HepG2 (cell line): ENCODE measurements around the gene P2RY2. TPM values are rescaled to one million over a fixed set of nuclear protein-coding genes. Genes with fewer than 3 reads are reported as not detected.

ENCODE experiments used
- ATAC-seq: fragments of 200-7000 bp; cut with Tn5 transposase; 3 replicates; pipeline ENCODE4 v1.9.1; 2020; ENCODE audit warnings: mild to moderate bottlenecking, moderate library complexity
- BruUV-seq: library from RNA; stranded (reverse); fragments of 400-500 nt; replicated peaks from 2 replicates; lab custom pipeline; 2021; lab: Mats Ljungman, UMichigan
- CTCF ChIA-PET: fragments of 300-600 bp; formaldehyde crosslinking; extraction: SDS; loops from one replicate; lab custom pipeline; 2021; ENCODE audit warnings: low total read pairs, inconsistent platforms, low intra/inter-chr PET ratio; lab: Yijun Ruan, JAX
- POLR2A ChIA-PET: fragments of 350-600 bp; sonication (Branson Sonifier 250); formaldehyde crosslinking; loops from one replicate; lab custom pipeline; 2020; ENCODE audit warnings: antibody characterized with exemption, inconsistent platforms; lab: Yijun Ruan, JAX
- DNase-seq: peaks from one replicate; pipeline ENCODE4 v3.0.0-alpha.2; 2015; ENCODE audit warnings: low spot score
- FAIRE-seq: peaks from 3 replicates; lab custom pipeline; 2011; peaks lifted over from hg19 to GRCh38; lab: Jason Lieb, UNC
- H2AFZ ChIP-seq: one replicate; pipeline ENCODE4 v1.6.1; 2011; ENCODE audit warnings: low read length, inconsistent platforms
- H3K27ac ChIP-seq: fragments of 300-600 bp; 3 replicates; pipeline ENCODE4 v1.8.0; 2011; ENCODE audit warnings: mixed run types, mild to moderate bottlenecking, mixed read lengths, low read length, inconsistent platforms; ENCODE audit not compliant: insufficient read depth; ENCODE audit errors: extremely low read length
- H3K27me3 ChIP-seq, 2 experiments: fragments of 200-600 bp in 1 of 2; 2 replicates in 1 of 2; 3 replicates in 1 of 2; pipeline versions ENCODE4 v1.6.0 to v1.8.0; 2011; ENCODE audit warnings: low read length in 2 of 2, mild to moderate bottlenecking in 2 of 2, moderate library complexity in 2 of 2, inconsistent platforms in 1 of 2; ENCODE audit not compliant: insufficient read depth in 2 of 2, control insufficient read depth in 1 of 2
- H3K36me3 ChIP-seq, 2 experiments: fragments of 200-600 bp in 1 of 2; replicated peaks in 1 of 2; 2 replicates in 1 of 2; 3 replicates in 1 of 2; pipeline versions ENCODE4 v1.5.1 to v1.8.0; 2011; ENCODE audit warnings: low read length in 2 of 2, inconsistent platforms in 1 of 2; ENCODE audit not compliant: insufficient read depth in 2 of 2, control insufficient read depth in 1 of 2
- H3K4me1 ChIP-seq: 2 replicates; pipeline ENCODE4 v1.5.1; 2012; ENCODE audit warnings: low read length, inconsistent platforms; ENCODE audit not compliant: insufficient read depth
- H3K4me2 ChIP-seq: 2 replicates; pipeline ENCODE4 v1.6.0; 2011; ENCODE audit warnings: low read depth, low read length, inconsistent platforms
- H3K4me3 ChIP-seq, 3 experiments: fragments of 200-600 bp in 1 of 3; sonication (generic), shearing (Covaris generic) in 1 of 3; replicated peaks in 1 of 3; 2 replicates each; pipeline ENCODE4 v1.5.1; 2011 to 2016; ENCODE audit warnings: low read length in 3 of 3, inconsistent platforms in 2 of 3, low read depth in 2 of 3, mild to moderate bottlenecking in 2 of 3, control low read depth in 1 of 3, mixed read lengths in 1 of 3; ENCODE audit not compliant: insufficient read depth in 1 of 3
- H3K79me2 ChIP-seq: one replicate; pipeline ENCODE4 v1.6.1; 2011; ENCODE audit warnings: low read length, inconsistent platforms; ENCODE audit not compliant: insufficient read depth
- H3K9ac ChIP-seq: 2 replicates; pipeline ENCODE4 v1.6.0; 2011; ENCODE audit warnings: mild to moderate bottlenecking, low read depth, low read length, inconsistent platforms; ENCODE audit not compliant: insufficient read depth
- H3K9me3 ChIP-seq: 2 replicates; pipeline ENCODE4 v1.5.1; 2012; ENCODE audit warnings: mild to moderate bottlenecking, low read length
- H4K20me1 ChIP-seq: 2 replicates; pipeline ENCODE4 v1.6.0; 2011; ENCODE audit warnings: inconsistent platforms, mild to moderate bottlenecking, low read length, moderate library complexity; ENCODE audit not compliant: insufficient read depth
- E2F5 ChIP-seq: sonication (generic); formaldehyde crosslinking; conservative IDR thresholded peaks from 2 replicates; pipeline ENCODE4 v1.4.0; 2020; ENCODE audit warnings: missing genetic modification reagents
- HES4 ChIP-seq: sonication (generic); formaldehyde crosslinking; IDR thresholded peaks from 2 replicates; pipeline ENCODE4 v1.9.0; 2021; ENCODE audit warnings: mild to moderate bottlenecking, missing genetic modification reagents, borderline replicate concordance
- MTERF4 ChIP-seq: sonication (generic); formaldehyde crosslinking; IDR thresholded peaks from 2 replicates; pipeline ENCODE4 v1.8.0; 2023; ENCODE audit warnings: mild to moderate bottlenecking, missing genetic modification reagents
- MXD4 ChIP-seq: IDR thresholded peaks from 2 replicates; pipeline ENCODE4 v1.6.1; 2016; ENCODE audit warnings: mild to moderate bottlenecking, missing biosample characterization, missing genetic modification reagents
- NCOA2 ChIP-seq: sonication (generic); formaldehyde crosslinking; IDR thresholded peaks from 2 replicates; pipeline ENCODE4 v1.8.0; 2022; ENCODE audit warnings: inconsistent platforms
- NR2F6 ChIP-seq, 2 experiments: IDR thresholded peaks; 2 replicates each; pipeline ENCODE4 v1.6.1; 2016; ENCODE audit warnings: antibody characterized with exemption in 1 of 2, mild to moderate bottlenecking in 1 of 2
- PREB ChIP-seq: sonication (generic); formaldehyde crosslinking; IDR thresholded peaks from 2 replicates; pipeline ENCODE4 v1.4.0; 2020; ENCODE audit warnings: missing genetic modification reagents
- TCF7L2 ChIP-seq: IDR thresholded peaks from 2 replicates; pipeline ENCODE4 v1.6.1; 2011; ENCODE audit warnings: mild to moderate bottlenecking, low read depth, low read length, moderate library complexity
- ZBTB21 ChIP-seq: sonication (generic); formaldehyde crosslinking; IDR thresholded peaks from 2 replicates; pipeline ENCODE4 v1.4.0; 2020; ENCODE audit warnings: missing genetic modification reagents
- ZMYM4 ChIP-seq: sonication (generic); formaldehyde crosslinking; IDR thresholded peaks from 2 replicates; pipeline ENCODE4 v1.8.1; 2023; ENCODE audit warnings: mild to moderate bottlenecking, missing genetic modification reagents
- ZNF275 ChIP-seq: sonication (generic); formaldehyde crosslinking; IDR thresholded peaks from 2 replicates; pipeline ENCODE4 v1.8.0; 2022; ENCODE audit warnings: missing genetic modification reagents, mild to moderate bottlenecking, inconsistent platforms, borderline replicate concordance
- ZNF703 ChIP-seq: sonication (generic); formaldehyde crosslinking; IDR thresholded peaks from 2 replicates; pipeline ENCODE4 v1.5.1; 2020; ENCODE audit warnings: missing genetic modification reagents, mild to moderate bottlenecking, moderate library complexity, borderline replicate concordance
- ZNF749 ChIP-seq: sonication (generic); formaldehyde crosslinking; IDR thresholded peaks from 2 replicates; pipeline ENCODE4 v1.8.0; 2022; ENCODE audit warnings: mild to moderate bottlenecking, missing genetic modification reagents, moderate library complexity, borderline replicate concordance
- WGBS: methylation state at CpG from one replicate; pipeline ENCODE4 v1.1.6; 2017; ENCODE audit warnings: low lambda C conversion rate; 5-methylcytosine and 5-hydroxymethylcytosine counted together
- in situ Hi-C: cut with HindIII; loops from 2 replicates; pipeline ENCODE4 v1.10.0; 2017; ENCODE audit warnings: low pct_unique_long_range_greater_than_20kb; ENCODE audit not compliant: extremely low pct_ligation_motif_present
- intact Hi-C: fragments of 100-400 bp; cut with micrococcal nuclease; formaldehyde crosslinking; loops from one replicate; pipeline ENCODE4 v1.10.0; 2022; ENCODE audit not compliant: unreplicated experiment
- polyA plus RNA-seq, 8 experiments: library from polyadenylated mRNA; depleted of rRNA in 3 of 8; stranded (reverse) in 7 of 8; unstranded in 1 of 8; fragments of >200 nt; fragmentation: Illumina TruSeq in 4 of 8; extraction: Trizol in 4 of 8; gene quantifications; 2 replicates each; pipeline versions ENCODE4 v1.2.1 to v1.2.3, GENCODE V29; 2011 to 2016; ENCODE audit warnings: low read depth in 4 of 8, missing spikeins in 1 of 8, mixed read lengths in 1 of 8; ENCODE audit not compliant: insufficient read depth in 1 of 8
- total RNA-seq, 5 experiments: library from RNA; depleted of rRNA; stranded (reverse); fragments of >200 nt; fragmentation: Illumina TruSeq; extraction: Trizol; gene quantifications; 2 replicates each; pipeline ENCODE4 v1.2.3, GENCODE V29; 2016; ENCODE audit warnings: low read depth in 1 of 5

Gene P2RY2
- total and polyA plus RNA-seq, 2 of the 13 experiments (the other 11 are each of a cell fraction or from before 2014, with no cell fraction given): 0.95 to 3.1 TPM

GRCh38 chr11:73217131-73217809 is 811 bp upstream of the P2RY2 start (continued):
- TF ChIP-seq ZMYM4 (CRISPR knock-in tag): no peak; the same call in 1 of the 2 replicates
- TF ChIP-seq ZBTB21 (CRISPR knock-in tag): no peak
- no peak for TF ChIP-seq MTERF4 (CRISPR knock-in tag)
- no peak for TF ChIP-seq E2F5
- TF ChIP-seq, all 625 proteins: peak for 6

GRCh38 chr11:73217810-73218105 is 323 bp upstream of the P2RY2 start:
- intact Hi-C loops: no loop called here
- H3K9me3 ChIP-seq: no peaks in the 10 kb centered on the region
- no TSS peak for BruUV-seq
- ATAC-seq (no peak), FAIRE-seq (no peak), DNase-seq (no peak)
- in situ Hi-C loops: no loop called here
- POLR2A ChIA-PET: no interaction called here
- TF ChIP-seq NR2F6 (IDR thresholded peaks at IDR 0.05) (0 out of 2 replicates have a peak, but pooled peaks have one; percentile 3), NR2F6 (CRISPR knock-in tag; IDR thresholded peaks at IDR 0.05) (no peak), NCOA2 (CRISPR knock-in tag) (no peak), ZNF703 (CRISPR knock-in tag) (0 out of 2 replicates have a peak, but pooled peaks have one; percentile 60), ZNF275 (CRISPR knock-in tag) (no peak), PREB (CRISPR knock-in tag) (no peak), MXD4 (CRISPR knock-in tag) (0 out of 2 replicates have a peak, but pooled peaks have one; percentile 5), ZNF749 (peak; percentile 28; the same call in 1 of the 2 replicates), HES4 (CRISPR knock-in tag) (peak; percentile 17; the same call in 1 of the 2 replicates), TCF7L2 (no peak)
- peaks cover 2 to 23% of the 10 kb centered on the region in 2 experiments; a peak in 3 of 5 replicates for H3K27me3 ChIP-seq
- CTCF ChIA-PET: interaction anchor here (1.1 to 1.7 kb wide), 3 partner anchors 25 to 33 kb away, joined by 3 to 5 read pairs (median 5); no protein-coding TSS in a partner anchor
- WGBS: 24% methylated on average over 3 of the region's 14 CpGs
- no peak overlapping the region for H3K27ac ChIP-seq
- peak overlapping the region; percentile 47 to 68 (median 57) for H3K4me3 ChIP-seq
- no peaks in the 10 kb centered on the region for H3K36me3 ChIP-seq
- peak overlapping the region; percentile 33 for H3K9ac ChIP-seq
- no peaks in the 10 kb centered on the region for H4K20me1 ChIP-seq
- H3K4me2 ChIP-seq: peak overlapping the region; percentile 82
- peaks cover 66% of the 10 kb centered on the region for H3K4me1 ChIP-seq
- no peak overlapping the region for H2AFZ ChIP-seq
- H3K79me2 ChIP-seq: no peaks in the 10 kb centered on the region
